Measurements from ENCODE around the gene NKG7.

Gene NKG7

GRCh38 chr19:51394050-51394836 lies 21.8 kb upstream of the NKG7 start:
- DNase-seq = peak; percentile 79 to 98 (median 90)
- intact Hi-C loops (cut with DNase I) = loop anchor here (1.0 to 10.0 kb wide), 3 partner anchors 28 to 261 kb away; partner anchors contain the start of gene ETFB

- DNase-seq = no peak
- intact Hi-C loops (cut with DNase I) = loop anchor here (10.0 kb wide), 1 partner anchor 262 kb away; no protein-coding TSS in a partner anchor
These were observed 20.2 kb upstream of the NKG7 start for GRCh38 chr19:51392701-51393100.

GRCh38 chr19:51391073-51391611 lies 18.7 kb upstream of the NKG7 start:
- intact Hi-C loops (cut with DNase I) = loop anchor here (10.0 kb wide), 1 partner anchor 264 kb away; no protein-coding TSS in a partner anchor
- DNase-seq = no peak

GRCh38 chr19:51389143-51389542 lies 16.7 kb upstream of the NKG7 start:
- peak in 2 of 10 donors; percentile 49 to 79 for DNase-seq
- intact Hi-C loops (cut with DNase I) = no loop called here

GRCh38 chr19:51387924-51388389 lies 15.5 kb upstream of the NKG7 start, which contains the start of gene LIM2:
LIM2 (minus strand) TSS chr19:51387974; CDS start chr19:51387443, 531 bp downstream.
- peak in 2 of 10 donors; percentile 12 to 48 for DNase-seq
- intact Hi-C loops (cut with DNase I) = no loop called here

- peak in 2 of 10 donors; percentile 56 to 76 for DNase-seq
- intact Hi-C loops (cut with DNase I) = no loop called here
These were observed 14.5 kb upstream of the NKG7 start for GRCh38 chr19:51386882-51387520.

DNA sequence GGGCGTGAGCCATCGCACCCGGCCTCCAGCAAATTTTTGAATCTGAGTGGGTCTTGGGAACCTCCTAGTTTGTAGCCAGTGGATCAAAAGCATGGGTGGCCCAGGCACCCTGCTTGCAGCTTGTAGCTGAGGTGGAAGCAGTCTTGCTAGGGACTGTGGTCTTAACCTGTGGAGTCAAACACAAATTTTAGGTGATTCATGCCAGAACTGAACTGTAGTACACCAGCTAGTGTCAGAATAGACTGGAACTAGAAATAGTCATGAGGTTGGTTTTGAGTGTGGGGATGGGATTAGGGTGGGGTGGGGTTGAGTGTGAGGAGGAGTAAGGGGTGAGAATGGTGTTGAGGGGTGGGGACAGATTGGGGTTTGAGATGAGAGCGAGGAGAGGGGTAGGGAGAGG lies 9.6 kb upstream of the NKG7 start:
- DNase-seq = peak in 1 of 10 donors; percentile 32
- intact Hi-C loops (cut with DNase I) = no loop called here

DNA sequence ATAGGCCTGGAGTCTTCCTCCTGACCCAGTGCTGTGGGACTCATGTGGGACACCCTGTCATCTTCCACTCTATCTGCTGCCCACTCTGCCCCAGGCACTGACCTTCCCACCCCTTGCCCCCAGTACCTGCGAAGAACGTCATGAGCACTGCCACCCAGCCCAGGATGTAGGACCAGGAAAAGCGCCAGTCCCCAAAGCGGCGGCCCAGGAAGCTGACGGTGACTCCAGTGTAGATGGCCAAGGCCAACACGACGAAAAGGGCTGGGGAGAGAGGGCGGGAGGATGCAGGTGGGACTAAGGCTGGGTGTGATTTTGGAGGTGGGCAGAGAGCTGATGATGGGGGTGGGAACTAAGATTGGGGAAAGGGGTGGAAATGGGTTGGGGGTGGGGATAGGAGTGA lies 7.9 kb upstream of the NKG7 start:
- intact Hi-C loops (cut with DNase I) = no loop called here
- DNase-seq = peak in 3 of 10 donors; percentile 39 to 61 (median 58)

- intact Hi-C loops (cut with DNase I) = no loop called here
- no peak for DNase-seq
These were observed 5.0 kb upstream of the NKG7 start for GRCh38 chr19:51377422-51377821.

DNA sequence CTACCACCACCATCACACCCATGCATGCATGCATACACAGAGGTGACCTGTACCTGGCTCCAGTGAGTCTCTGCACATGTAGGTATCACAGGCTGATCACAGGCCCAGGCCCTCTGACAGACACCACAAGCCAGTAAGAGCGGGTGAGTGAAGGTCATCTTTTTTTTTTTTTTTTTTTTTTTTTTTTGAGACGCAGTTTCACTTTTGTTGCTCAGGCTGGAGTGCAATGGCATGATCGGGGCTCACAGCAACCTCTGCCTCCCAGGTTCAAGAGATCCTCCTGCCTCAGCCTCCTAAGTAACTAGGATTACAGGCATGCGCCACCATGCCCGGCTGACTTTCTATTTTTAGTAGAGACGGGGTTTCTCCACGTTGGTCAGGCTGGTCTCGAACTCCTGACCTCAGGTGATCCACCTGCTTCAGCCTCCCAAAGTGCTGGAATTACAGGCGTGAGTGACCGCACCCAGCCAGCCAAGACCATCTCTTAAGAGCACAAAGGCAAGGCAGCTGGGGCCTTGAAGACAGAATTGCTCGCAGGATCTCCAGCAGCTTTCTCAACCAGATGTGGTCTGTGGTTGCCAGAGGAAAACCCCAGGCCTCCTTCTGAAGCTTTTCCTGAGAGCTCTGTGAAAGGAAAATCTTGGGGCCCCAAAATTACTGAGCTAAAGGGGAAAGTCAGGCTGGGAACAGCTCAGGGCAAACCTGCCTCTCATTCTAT lies 3.2 kb upstream of the NKG7 start:
- DNase-seq = peak in 3 of 10 donors; percentile 17 to 37 (median 29)
- intact Hi-C loops (cut with DNase I) = no loop called here

GRCh38 chr19:51372021-51372648 lies 319 bp downstream of the NKG7 start:
- intact Hi-C loops (cut with DNase I) = no loop called here
- DNase-seq = peak in 3 of 10 donors; percentile 59 to 69 (median 64)

DNA sequence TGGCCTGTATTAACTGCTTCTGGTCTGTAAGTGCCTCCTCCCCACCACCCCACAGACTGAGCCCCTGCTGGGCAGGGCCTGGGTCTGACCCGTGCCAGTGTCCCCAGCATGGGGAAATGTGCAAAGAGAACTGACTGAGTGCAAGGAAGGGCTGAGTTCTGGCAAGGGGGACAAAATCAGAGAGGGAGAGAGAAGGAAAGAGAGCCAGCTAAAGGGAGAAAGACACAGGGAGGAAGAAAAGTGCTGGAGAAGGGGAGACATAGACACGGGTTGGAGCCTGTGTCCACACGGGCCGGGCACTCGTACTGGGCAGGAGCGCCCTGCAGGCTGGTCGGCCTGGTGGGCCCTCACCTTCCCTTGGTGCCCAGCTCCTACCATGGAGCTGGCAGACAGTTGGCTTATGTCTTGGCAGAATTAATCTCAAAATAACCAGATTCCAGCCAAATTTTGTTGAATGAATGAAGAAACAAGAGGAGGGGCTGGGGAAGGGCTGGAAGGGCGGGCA lies 1.2 kb downstream of the NKG7 start:
- DNase-seq = peak in 2 of 10 donors; percentile 49 to 67
- intact Hi-C loops (cut with DNase I) = no loop called here

DNA sequence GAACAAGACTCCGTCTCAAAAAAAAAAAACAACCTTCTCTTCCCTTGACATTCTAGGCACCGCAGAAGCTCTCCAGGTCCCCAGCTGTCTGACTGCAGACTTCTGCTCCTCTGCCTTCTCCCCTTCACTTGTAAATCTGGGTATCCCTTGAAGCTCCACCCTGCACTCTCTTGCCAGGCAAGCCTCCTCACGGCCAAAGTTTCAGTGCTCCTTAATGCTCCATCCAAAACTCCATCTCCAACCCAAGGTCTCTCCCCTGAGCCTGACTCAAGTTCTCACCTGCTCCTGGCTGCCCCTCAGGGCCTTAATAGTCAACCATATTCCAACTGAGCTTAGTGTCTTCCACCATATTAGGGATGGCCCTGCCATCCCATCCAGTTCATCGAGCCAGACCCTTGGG lies 2.2 kb downstream of the NKG7 start:
- DNase-seq = peak in 2 of 10 donors; percentile 9 to 39
- intact Hi-C loops (cut with DNase I) = no loop called here

- peak in 3 of 10 donors; percentile 72 to 88 (median 79) for DNase-seq
- intact Hi-C loops (cut with DNase I) = no loop called here
These were observed 3.8 kb downstream of the NKG7 start, which contains the start of gene CLDND2 for GRCh38 chr19:51368366-51369282. CLDND2 (minus strand) TSS chr19:51369003; CDS start chr19:51368577, 426 bp downstream.

- DNase-seq = peak; percentile 96 to 100 (median 98)
- intact Hi-C loops (cut with DNase I) = loop anchor here (2.0 kb wide), 1 partner anchor 29 kb away; no protein-coding TSS in a partner anchor
These were observed 4.7 kb downstream of the NKG7 start for GRCh38 chr19:51367565-51368365.

GRCh38 chr19:51367255-51367564 lies 5.2 kb downstream of the NKG7 start:
- no peak for DNase-seq
- intact Hi-C loops (cut with DNase I) = loop anchor here (2.0 kb wide), 1 partner anchor 28 kb away; no protein-coding TSS in a partner anchor

- intact Hi-C loops (cut with DNase I) = loop anchor here (1.0 to 2.0 kb wide), 2 partner anchors 28 kb away; no protein-coding TSS in a partner anchor
- DNase-seq = peak; percentile 96 to 100 (median 98)
These were observed 5.8 kb downstream of the NKG7 start for GRCh38 chr19:51366389-51367254.
